B cell (primary cell): Measurements from ENCODE around the gene RNF213. TPM values are rescaled to one million over a fixed set of nuclear protein-coding genes. Genes with fewer than 3 reads are reported as not detected.

ENCODE experiments used
- ATAC-seq: fragments of 200-7000 bp; cut with Tn5 transposase; one replicate; pipeline ENCODE4 v1.10.0; 2021; ENCODE audit warnings: low read depth, mild to moderate bottlenecking, moderate number of reproducible peaks, moderate library complexity
- CTCF ChIA-PET: fragments of 350-600 bp; sonication (Branson Sonifier 250); formaldehyde crosslinking; loops from one replicate; lab custom pipeline; 2021; ENCODE audit warnings: antibody characterized with exemption, inconsistent platforms; lab: Charles Lee
- POLR2A ChIA-PET: fragments of 350-600 bp; sonication (Branson Sonifier 250); formaldehyde crosslinking; loops from one replicate; lab custom pipeline; 2021; ENCODE audit warnings: antibody characterized with exemption; lab: Charles Lee
- DNase-seq: peaks from one replicate; pipeline ENCODE4 v3.0.0; 2013
- H2AFZ ChIP-seq: 2 replicates; pipeline ENCODE4 v1.6.1; 2012; ENCODE audit warnings: mild to moderate bottlenecking, low read depth, low read length; ENCODE audit not compliant: insufficient read depth, poor library complexity, severe bottlenecking
- H3K27ac ChIP-seq, 2 donors: 1 replicate in 1 of 2; 2 replicates in 1 of 2; pipeline ENCODE4 v1.5.1; 2012 to 2013; ENCODE audit warnings: low read length in 2 of 2, mild to moderate bottlenecking in 2 of 2, moderate library complexity in 1 of 2
- H3K27me3 ChIP-seq, 4 experiments: fragments of 200-600 bp in 1 of 4; sonication (generic) in 1 of 4; replicated peaks in 1 of 4; 1 replicate in 2 of 4; 2 replicates in 2 of 4; pipeline versions ENCODE4 v1.6.1 to v1.7.0; 2013 to 2016; ENCODE audit warnings: low read length in 3 of 4, mild to moderate bottlenecking in 2 of 4, mixed read lengths in 1 of 4, moderate library complexity in 1 of 4; ENCODE audit not compliant: insufficient read depth in 4 of 4, control insufficient read depth in 3 of 4; ENCODE audit errors: control extremely low read depth in 1 of 4
- H3K36me3 ChIP-seq, 2 experiments: replicated peaks in 1 of 2; 1 replicate in 1 of 2; 2 replicates in 1 of 2; pipeline versions ENCODE4 v1.6.1 to v1.7.1; 2013; ENCODE audit warnings: low read length in 1 of 2; ENCODE audit not compliant: insufficient read depth in 2 of 2, control insufficient read depth in 1 of 2; ENCODE audit errors: control extremely low read depth in 1 of 2, extremely low read depth in 1 of 2
- H3K4me1 ChIP-seq, 2 donors: fragments of 200-600 bp in 1 of 2; sonication (generic) in 1 of 2; 1 replicate in 1 of 2; 2 replicates in 1 of 2; pipeline versions ENCODE4 v1.5.1 to v1.6.1; 2013 to 2017; ENCODE audit warnings: low read length in 2 of 2; ENCODE audit not compliant: control insufficient read depth in 2 of 2, insufficient read depth in 2 of 2
- H3K4me2 ChIP-seq: replicated peaks from 2 replicates; pipeline ENCODE3; 2012; ENCODE audit warnings: mild to moderate bottlenecking, low read depth, low read length; ENCODE audit not compliant: poor library complexity, severe bottlenecking
- H3K4me3 ChIP-seq, 5 experiments: fragments of 200-600 bp in 1 of 5; sonication (generic) in 1 of 5; 1 replicate in 3 of 5; 2 replicates in 2 of 5; pipeline versions ENCODE4 v1.5.1 to v1.7.0; 2011 to 2016; ENCODE audit warnings: low read length in 4 of 5, mild to moderate bottlenecking in 4 of 5, low read depth in 2 of 5, control low read depth in 1 of 5, moderate library complexity in 1 of 5; ENCODE audit not compliant: insufficient read depth in 1 of 5; ENCODE audit errors: control extremely low read depth in 1 of 5, extremely low read depth in 1 of 5
- H3K79me2 ChIP-seq: fragments of 200-600 bp; sonication (generic); one replicate; pipeline ENCODE4 v1.6.0; 2016; ENCODE audit warnings: low read length; ENCODE audit not compliant: control insufficient read depth, insufficient read depth
- H3K9ac ChIP-seq: fragments of 200-600 bp; sonication (generic); 2 replicates; pipeline ENCODE4 v1.6.1; 2017; ENCODE audit warnings: mild to moderate bottlenecking, low read length, moderate library complexity
- H3K9me3 ChIP-seq, 3 donors: one replicate each; pipeline versions ENCODE4 v1.6.1 to v1.7.1; 2013; ENCODE audit warnings: low read length in 2 of 3; ENCODE audit not compliant: control insufficient read depth in 2 of 3, insufficient read depth in 1 of 3; ENCODE audit errors: control extremely low read depth in 1 of 3
- H4K20me1 ChIP-seq: 2 replicates; pipeline ENCODE4 v1.6.0; 2012; ENCODE audit warnings: mild to moderate bottlenecking, low read length; ENCODE audit not compliant: insufficient read depth, control insufficient read depth, poor library complexity, severe bottlenecking
- H3K27ac Mint-ChIP-seq: one replicate; pipeline ENCODE4 v1.8.0; 2021; ENCODE audit warnings: mixed read lengths
- H3K27me3 Mint-ChIP-seq: one replicate; pipeline ENCODE4 v1.8.0; 2021; ENCODE audit warnings: mixed read lengths
- H3K4me1 Mint-ChIP-seq: one replicate; pipeline ENCODE4 v1.8.0; 2021; ENCODE audit warnings: mixed read lengths
- H3K4me3 Mint-ChIP-seq: one replicate; pipeline ENCODE4 v1.8.0; 2021; ENCODE audit warnings: mixed read lengths
- H3K9me3 Mint-ChIP-seq: one replicate; pipeline ENCODE4 v1.8.0; 2022; ENCODE audit warnings: mixed read lengths; ENCODE audit not compliant: insufficient read depth
- EZH2 ChIP-seq: IDR thresholded peaks from 2 replicates; pipeline ENCODE4 v1.6.1; 2012; ENCODE audit warnings: borderline replicate concordance, low read depth, mild to moderate bottlenecking, moderate library complexity, low read length; ENCODE audit not compliant: insufficient read depth, poor library complexity, severe bottlenecking
- WGBS: methylation state at CpG from one replicate; pipeline ENCODE4 v1.1.5; 2013; ENCODE audit warnings: missing lambda C conversion rate; ENCODE audit not compliant: insufficient coverage; 5-methylcytosine and 5-hydroxymethylcytosine counted together
- intact Hi-C: fragments of 100-400 bp; cut with micrococcal nuclease; formaldehyde crosslinking; loops from one replicate; pipeline ENCODE4 v1.10.0; 2022
- polyA plus RNA-seq: library from polyadenylated mRNA; depleted of rRNA; stranded (reverse); fragments of >200 nt; gene quantifications from 2 replicates; pipeline ENCODE4 v1.2.3, GENCODE V29; 2012
- total RNA-seq, 2 donors: library from RNA; stranded (reverse); fragments of 120-200 nt in 1 of 2; gene quantifications; 1 replicate in 1 of 2; 2 replicates in 1 of 2; pipeline versions ENCODE4 v1.2.3 to v1.2.4, GENCODE V29; 2013 to 2022
- TF ChIP-seq, protein P1 (sequence below): fragments of 200-600 bp; IDR thresholded peaks from one replicate; pipeline ENCODE4 v1.8.0; 2022; ENCODE audit warnings: antibody characterized with exemption, mild to moderate bottlenecking

The RNF213 gene
- total and polyA plus RNA-seq, 2 donors (not counting 1 experiment from before 2014, with no cell fraction given) = 121 to 287 TPM

DNA sequence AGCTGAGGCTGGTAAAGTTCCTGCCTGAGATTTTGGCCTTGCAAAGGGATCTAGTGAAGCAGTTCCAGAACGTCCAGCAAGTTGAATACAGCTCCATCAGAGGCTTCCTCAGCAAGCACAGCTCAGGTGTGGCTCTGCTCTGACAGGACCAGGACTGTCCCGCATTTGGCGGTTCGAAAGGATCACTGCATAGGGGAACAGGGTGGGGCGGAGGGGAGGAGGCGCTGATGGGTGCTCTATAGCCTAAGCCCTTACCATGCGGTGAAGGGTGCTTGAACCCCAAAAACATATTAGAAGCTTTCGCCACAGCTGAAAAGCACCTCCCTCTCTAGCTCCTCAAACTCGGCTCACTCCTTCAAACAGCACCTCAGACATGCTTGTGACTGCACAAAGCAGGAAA is 124.4 kb downstream of the RNF213 start:
- Histone ChIP-seq H3K27ac (no peak overlapping the region), H3K36me3 (peaks cover 0 to 95% of the 10 kb centered on the region in 2 experiments), H3K4me1 (no peaks in the 10 kb centered on the region), H2AFZ (no peak overlapping the region), H4K20me1 (peaks cover 7% of the 10 kb centered on the region), H3K4me3 (no peak overlapping the region), H3K9me3 (no peaks in the 10 kb centered on the region), H3K9ac (no peak overlapping the region), H3K79me2 (no peaks in the 10 kb centered on the region), H3K4me2 (no peak overlapping the region), H3K27me3 (no peaks in the 10 kb centered on the region)
- Mint-ChIP-seq H3K27me3 (no peaks in the 10 kb centered on the region), H3K9me3 (no peaks in the 10 kb centered on the region), H3K27ac (no peak overlapping the region), H3K4me1 (no peaks in the 10 kb centered on the region), H3K4me3 (no peak overlapping the region)
- ChIA-PET CTCF (no interaction called here), POLR2A (no interaction called here)
- DNase-seq = no peak
- no peak for ATAC-seq
- 97% methylated on average over 6 of the region's 9 CpGs for WGBS
- TF ChIP-seq EZH2 = no peak
- TF ChIP-seq, protein P1, sequence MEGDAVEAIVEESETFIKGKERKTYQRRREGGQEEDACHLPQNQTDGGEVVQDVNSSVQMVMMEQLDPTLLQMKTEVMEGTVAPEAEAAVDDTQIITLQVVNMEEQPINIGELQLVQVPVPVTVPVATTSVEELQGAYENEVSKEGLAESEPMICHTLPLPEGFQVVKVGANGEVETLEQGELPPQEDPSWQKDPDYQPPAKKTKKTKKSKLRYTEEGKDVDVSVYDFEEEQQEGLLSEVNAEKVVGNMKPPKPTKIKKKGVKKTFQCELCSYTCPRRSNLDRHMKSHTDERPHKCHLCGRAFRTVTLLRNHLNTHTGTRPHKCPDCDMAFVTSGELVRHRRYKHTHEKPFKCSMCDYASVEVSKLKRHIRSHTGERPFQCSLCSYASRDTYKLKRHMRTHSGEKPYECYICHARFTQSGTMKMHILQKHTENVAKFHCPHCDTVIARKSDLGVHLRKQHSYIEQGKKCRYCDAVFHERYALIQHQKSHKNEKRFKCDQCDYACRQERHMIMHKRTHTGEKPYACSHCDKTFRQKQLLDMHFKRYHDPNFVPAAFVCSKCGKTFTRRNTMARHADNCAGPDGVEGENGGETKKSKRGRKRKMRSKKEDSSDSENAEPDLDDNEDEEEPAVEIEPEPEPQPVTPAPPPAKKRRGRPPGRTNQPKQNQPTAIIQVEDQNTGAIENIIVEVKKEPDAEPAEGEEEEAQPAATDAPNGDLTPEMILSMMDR = no peak
- intact Hi-C loops = no loop called here

DNA sequence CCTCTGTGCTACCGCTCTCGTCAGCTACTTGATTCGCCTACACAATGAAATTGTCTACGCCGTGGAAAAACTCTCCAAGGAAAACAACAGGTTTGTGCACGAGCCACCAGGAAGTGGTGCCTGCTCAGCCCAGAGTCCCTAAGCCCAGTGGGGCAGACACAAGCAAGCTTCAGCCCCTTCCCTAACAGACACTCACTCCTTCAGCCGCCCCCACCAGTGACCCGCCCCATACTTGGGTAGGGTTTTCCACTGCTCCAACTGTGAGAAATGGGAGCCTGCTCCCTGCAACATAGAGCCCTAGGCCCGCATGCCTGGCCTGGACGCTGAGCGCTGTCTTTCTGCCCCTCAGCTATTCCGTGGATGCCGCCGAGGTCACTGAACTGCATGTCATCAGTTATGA is 125.7 kb downstream of the RNF213 start:
- ATAC-seq (no peak), DNase-seq (no peak)
- Histone ChIP-seq H3K4me2 (no peak overlapping the region), H4K20me1 (peaks cover 7% of the 10 kb centered on the region), H3K4me3 (no peak overlapping the region), H3K36me3 (peaks cover 0 to 91% of the 10 kb centered on the region in 2 experiments), H3K27me3 (no peaks in the 10 kb centered on the region), H2AFZ (no peak overlapping the region), H3K9me3 (no peaks in the 10 kb centered on the region), H3K79me2 (no peaks in the 10 kb centered on the region), H3K27ac (no peak overlapping the region), H3K9ac (no peak overlapping the region), H3K4me1 (no peaks in the 10 kb centered on the region)
- no peak for TF ChIP-seq EZH2
- TF ChIP-seq, protein P1 = no peak
- no peaks in the 10 kb centered on the region for H3K9me3 Mint-ChIP-seq
- H3K4me1 Mint-ChIP-seq = no peaks in the 10 kb centered on the region
- H3K27me3 Mint-ChIP-seq = no peaks in the 10 kb centered on the region
- H3K4me3 Mint-ChIP-seq = no peak overlapping the region
- H3K27ac Mint-ChIP-seq = no peak overlapping the region
- POLR2A ChIA-PET = interaction anchor here (0.6 kb wide), 1 partner anchor 486 kb away, joined by 6 read pairs; no protein-coding TSS in a partner anchor
- WGBS = 100% methylated on average over 14 of the region's 14 CpGs
- intact Hi-C loops = no loop called here
- CTCF ChIA-PET = no interaction called here
